K562 (cell line): Measurements from ENCODE around the gene TLE3. TPM values are rescaled to one million over a fixed set of nuclear protein-coding genes. Genes with fewer than 3 reads are reported as not detected.

Experiments
- ARID1B ChIP-seq: fragments of 450-650 bp; IDR thresholded peaks from 2 replicates; pipeline ENCODE4 v1.6.1; 2016; ENCODE audit warnings: antibody characterized with exemption, mild to moderate bottlenecking, inconsistent platforms
- C11orf30 ChIP-seq: fragments of 450-650 bp; IDR thresholded peaks from 2 replicates; pipeline ENCODE4 v1.6.1; 2016; ENCODE audit warnings: low read depth, mild to moderate bottlenecking
- CBFB ChIP-seq: sonication (generic); formaldehyde crosslinking; IDR thresholded peaks from 2 replicates; pipeline ENCODE4 v1.4.0; 2020; ENCODE audit warnings: mild to moderate bottlenecking, missing genetic modification reagents
- ETS1 ChIP-seq: conservative IDR thresholded peaks from 2 replicates; pipeline ENCODE4 v1.6.1; 2011; ENCODE audit warnings: low read depth, mild to moderate bottlenecking, low read length; ENCODE audit not compliant: control insufficient read depth
- GTF2E2 ChIP-seq: fragments of 200-800 bp; sonication (Bioruptor generic); IDR thresholded peaks from 2 replicates; pipeline ENCODE4 v1.6.1; 2016; ENCODE audit warnings: missing genetic modification characterization, missing compliant biosample characterization
- GTF2F1 ChIP-seq: IDR thresholded peaks from 2 replicates; pipeline ENCODE4 v1.6.1; 2011; ENCODE audit warnings: low read depth, low read length, improper control_type of control experiment
- HOXB6 ChIP-seq: fragments of 250-450 bp; sonication (Bioruptor Pico); IDR thresholded peaks from 2 replicates; pipeline ENCODE4 v1.5.1; 2022; ENCODE audit warnings: mild to moderate bottlenecking, borderline replicate concordance
- KAT7 ChIP-seq: sonication (generic); formaldehyde crosslinking; IDR thresholded peaks from 2 replicates; pipeline ENCODE4 v1.8.0; 2022; ENCODE audit warnings: missing genetic modification reagents, mild to moderate bottlenecking, borderline replicate concordance
- MAZ ChIP-seq, 2 experiments: fragments of 450-650 bp in 1 of 2; sonication (generic) in 1 of 2; formaldehyde crosslinking; IDR thresholded peaks in 1 of 2; conservative IDR thresholded peaks in 1 of 2; 2 replicates each; pipeline versions ENCODE4 v1.4.0 to v1.5.0; 2020; ENCODE audit warnings: mild to moderate bottlenecking in 1 of 2, missing genetic modification reagents in 1 of 2
- MNT ChIP-seq, 2 experiments: fragments of 450-650 bp; conservative IDR thresholded peaks; 2 replicates each; pipeline ENCODE4 v1.6.1; 2017; ENCODE audit warnings: mild to moderate bottlenecking in 2 of 2, moderate library complexity in 2 of 2
- NFIC ChIP-seq: fragments of 450-650 bp; IDR thresholded peaks from 2 replicates; pipeline ENCODE4 v1.6.1; 2017; ENCODE audit warnings: mild to moderate bottlenecking, inconsistent platforms
- PML ChIP-seq: IDR thresholded peaks from 2 replicates; pipeline ENCODE4 v1.6.1; 2012; ENCODE audit warnings: low read length, inconsistent platforms
- RB1 ChIP-seq: fragments of 450-650 bp; IDR thresholded peaks from 2 replicates; pipeline ENCODE4 v1.6.1; 2017; ENCODE audit warnings: low read depth, mild to moderate bottlenecking
- RFX1 ChIP-seq: fragments of 450-650 bp; IDR thresholded peaks from 2 replicates; pipeline ENCODE4 v1.6.1; 2016; ENCODE audit warnings: mild to moderate bottlenecking, moderate library complexity
- RUNX1 ChIP-seq: sonication (generic); IDR thresholded peaks from 2 replicates; pipeline ENCODE4 v1.6.1; 2016; ENCODE audit warnings: antibody characterized with exemption, low read depth
- SLC30A9 ChIP-seq: fragments of 250-450 bp; sonication (Bioruptor Pico); IDR thresholded peaks from 2 replicates; pipeline ENCODE4 v1.8.0; 2022; ENCODE audit warnings: mild to moderate bottlenecking, moderate library complexity
- SMARCA4 ChIP-seq: fragments of 450-650 bp; IDR thresholded peaks from 2 replicates; pipeline ENCODE4 v1.6.1; 2016
- SRSF1 ChIP-seq: fragments of 200-400 bp; formaldehyde crosslinking; IDR thresholded peaks from 2 replicates; pipeline ENCODE4 v1.6.1; 2017; ENCODE audit warnings: mild to moderate bottlenecking, low read depth, low read length, moderate library complexity
- ZFP91 ChIP-seq: sonication (generic); formaldehyde crosslinking; IDR thresholded peaks from 2 replicates; pipeline ENCODE4 v1.8.0; 2022; ENCODE audit warnings: mild to moderate bottlenecking, missing genetic modification reagents
- ZNF133 ChIP-seq: fragments of 250-450 bp; sonication (Bioruptor Pico); IDR thresholded peaks from 2 replicates; pipeline ENCODE4 v1.4.0; 2020; ENCODE audit warnings: mild to moderate bottlenecking
- ZNF174 ChIP-seq: fragments of 250-450 bp; sonication (Bioruptor Pico); IDR thresholded peaks from 2 replicates; pipeline ENCODE4 v1.4.0; 2020; ENCODE audit warnings: mild to moderate bottlenecking
- ZNF408 ChIP-seq: fragments of 250-450 bp; sonication (Bioruptor Pico); IDR thresholded peaks from 2 replicates; pipeline ENCODE4 v1.4.0; 2020; ENCODE audit warnings: low read depth, mild to moderate bottlenecking, moderate library complexity
- polyA plus RNA-seq, 8 experiments: library from polyadenylated mRNA; depleted of rRNA in 4 of 8; stranded (reverse) in 5 of 8; unstranded in 3 of 8; fragments of >200 nt; fragmentation: Nextera tagmentation in 2 of 8; fragmentation: Illumina TruSeq in 1 of 8; extraction: Ambion mirVana in 2 of 8; extraction: Trizol in 1 of 8; gene quantifications; 2 replicates each; pipeline versions ENCODE4 v1.2.1 to v1.2.3, GENCODE V29; 2011 to 2014; ENCODE audit warnings: inconsistent platforms in 1 of 8, missing spikeins in 1 of 8
- total RNA-seq, 7 experiments: library from RNA; depleted of rRNA in 6 of 7; stranded (reverse); fragments of >200 nt in 6 of 7; fragmentation: Illumina TruSeq in 2 of 7; extraction: Trizol in 2 of 7; gene quantifications; 2 replicates each; pipeline versions ENCODE4 v1.2.1 to v1.2.3, GENCODE V29; 2011 to 2021; ENCODE audit warnings: low replicate concordance in 1 of 7
- TF ChIP-seq, protein P1 (sequence below): fragments of 250-450 bp; sonication (Bioruptor Pico); IDR thresholded peaks from 2 replicates; pipeline ENCODE4 v1.5.0; 2022; ENCODE audit warnings: mild to moderate bottlenecking

Gene TLE3
- total and polyA plus RNA-seq, 9 of the 15 experiments (the other 6 are each of a cell fraction or from before 2014, with no cell fraction given) = 1.5 to 84.2 (median 14.1) TPM

DNA sequence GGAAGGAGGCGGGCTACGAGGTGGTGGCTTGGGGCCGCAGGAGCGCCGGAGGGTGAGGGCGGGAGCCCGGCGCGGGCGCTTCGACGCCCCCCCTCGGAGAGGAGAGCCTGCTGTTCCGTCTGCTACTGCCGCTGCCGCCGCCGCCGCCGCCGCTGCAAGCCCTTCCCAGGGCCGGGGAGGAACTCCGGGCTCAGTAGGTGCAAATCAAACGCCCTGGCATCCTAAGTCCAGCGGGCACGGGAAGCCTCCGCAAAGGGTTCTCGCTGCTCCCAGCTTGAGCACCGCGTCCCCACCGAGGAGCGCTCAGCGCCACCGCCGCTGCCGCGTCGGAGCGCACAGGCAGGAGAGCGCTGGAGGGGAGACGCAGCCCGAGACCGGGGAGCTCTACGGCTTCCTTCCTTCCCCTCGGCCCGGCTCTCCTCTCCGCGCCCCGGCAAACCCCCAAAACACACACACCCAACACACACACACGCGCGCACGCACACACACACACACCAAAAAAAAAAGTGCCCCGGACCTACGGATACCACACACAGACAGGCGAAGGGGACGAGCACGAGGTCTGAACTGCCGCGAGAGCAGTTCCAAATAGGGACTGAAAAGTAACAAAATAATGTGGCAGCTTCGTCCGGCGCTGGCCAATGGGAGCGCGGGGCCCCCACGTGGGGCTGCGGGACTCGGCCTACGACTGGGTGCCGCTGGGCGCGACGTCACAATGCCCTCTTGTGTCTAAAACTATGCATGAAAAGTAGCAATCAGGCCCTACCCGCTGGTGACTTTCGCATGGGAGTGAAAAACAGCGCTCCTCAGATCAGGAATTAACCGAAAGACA, at the start of gene TLE3 (continued):
- TF ChIP-seq ZFP91 (no peak), MAZ (CRISPR knock-in tag; conservative IDR thresholded peaks at IDR 0.05 in 1 of 2, IDR thresholded peaks at IDR 0.05 in 1 of 2) (peak; percentile 46 to 56), ZNF408 (CRISPR knock-in tag) (no peak), NFIC (peak; percentile 60), GTF2E2 (tag) (peak; percentile 27; the same call in 1 of the 2 replicates), ETS1 (no peak), ARID1B (peak; percentile 56; the same call in 1 of the 2 replicates), CBFB (CRISPR knock-in tag) (no peak), HOXB6 (CRISPR knock-in tag) (no peak), KAT7 (CRISPR knock-in tag) (no peak; the same call in 1 of the 2 replicates), SRSF1 (no peak), C11orf30 (no peak), SLC30A9 (no peak), RFX1 (no peak), RB1 (no peak), ZNF133 (CRISPR knock-in tag) (no peak), SMARCA4 (peak; percentile 67), GTF2F1 (peak; percentile 39; the same call in 1 of the 2 replicates), PML (peak; percentile 68; the same call in 1 of the 2 replicates), RUNX1 (no peak), MNT (conservative IDR thresholded peaks at IDR 0.05) (peak; percentile 98), ZNF174 (CRISPR knock-in tag) (no peak)
- TF ChIP-seq, protein P1, sequence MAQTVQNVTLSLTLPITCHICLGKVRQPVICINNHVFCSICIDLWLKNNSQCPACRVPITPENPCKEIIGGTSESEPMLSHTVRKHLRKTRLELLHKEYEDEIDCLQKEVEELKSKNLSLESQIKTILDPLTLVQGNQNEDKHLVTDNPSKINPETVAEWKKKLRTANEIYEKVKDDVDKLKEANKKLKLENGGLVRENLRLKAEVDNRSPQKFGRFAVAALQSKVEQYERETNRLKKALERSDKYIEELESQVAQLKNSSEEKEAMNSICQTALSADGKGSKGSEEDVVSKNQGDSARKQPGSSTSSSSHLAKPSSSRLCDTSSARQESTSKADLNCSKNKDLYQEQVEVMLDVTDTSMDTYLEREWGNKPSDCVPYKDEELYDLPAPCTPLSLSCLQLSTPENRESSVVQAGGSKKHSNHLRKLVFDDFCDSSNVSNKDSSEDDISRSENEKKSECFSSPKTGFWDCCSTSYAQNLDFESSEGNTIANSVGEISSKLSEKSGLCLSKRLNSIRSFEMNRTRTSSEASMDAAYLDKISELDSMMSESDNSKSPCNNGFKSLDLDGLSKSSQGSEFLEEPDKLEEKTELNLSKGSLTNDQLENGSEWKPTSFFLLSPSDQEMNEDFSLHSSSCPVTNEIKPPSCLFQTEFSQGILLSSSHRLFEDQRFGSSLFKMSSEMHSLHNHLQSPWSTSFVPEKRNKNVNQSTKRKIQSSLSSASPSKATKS (CRISPR knock-in tag) = no peak
